BJ (cell line): ENCODE data around the gene ATL2. TPM values are rescaled to one million over a fixed set of nuclear protein-coding genes. Genes with fewer than 3 reads are reported as not detected.
"Not testable (repeated sequence)": the region's sequence is repeated elsewhere in the genome, so short reads cannot be mapped to it uniquely, and the experiment has no call there.

Experiments used
- CTCF ChIA-PET: fragments of 350-600 bp; formaldehyde crosslinking; extraction: SDS; loops from one replicate; lab custom pipeline; 2021; ENCODE audit warnings: antibody characterized with exemption, inconsistent platforms; lab: Yijun Ruan, JAX
- POLR2A ChIA-PET: fragments of 300-600 bp; sonication (Branson Sonifier 250); formaldehyde crosslinking; extraction: SDS; loops from one replicate; lab custom pipeline; 2021; ENCODE audit warnings: antibody characterized with exemption; lab: Charles Lee
- DNase-seq: peaks from one replicate; pipeline ENCODE4 v3.0.0-alpha.2; 2011; ENCODE audit warnings: low read depth
- H3K27me3 ChIP-seq: 2 replicates; pipeline ENCODE4 v1.6.0; 2011; ENCODE audit warnings: low read length; ENCODE audit not compliant: control insufficient read depth, insufficient read depth
- H3K36me3 ChIP-seq: 2 replicates; pipeline ENCODE4 v1.5.1; 2011; ENCODE audit warnings: low read length; ENCODE audit not compliant: control insufficient read depth, insufficient read depth
- H3K4me3 ChIP-seq: 2 replicates; pipeline ENCODE4 v1.5.1; 2011; ENCODE audit warnings: low read depth, mild to moderate bottlenecking, control low read depth, low read length
- polyA plus RNA-seq: library from polyadenylated mRNA; depleted of rRNA; stranded (reverse); fragments of >200 nt; gene quantifications from 2 replicates; pipeline ENCODE4 v1.2.3, GENCODE V29; 2011
- TF ChIP-seq, protein P1 (sequence below): IDR thresholded peaks from 2 replicates; pipeline ENCODE4 v1.5.1; 2011; ENCODE audit warnings: low read depth, mild to moderate bottlenecking, control low read depth, inconsistent platforms, low read length, moderate library complexity; ENCODE audit not compliant: insufficient read depth

The ATL2 gene
- polyA plus RNA-seq, 1 experiment: 9.3 TPM

DNA sequence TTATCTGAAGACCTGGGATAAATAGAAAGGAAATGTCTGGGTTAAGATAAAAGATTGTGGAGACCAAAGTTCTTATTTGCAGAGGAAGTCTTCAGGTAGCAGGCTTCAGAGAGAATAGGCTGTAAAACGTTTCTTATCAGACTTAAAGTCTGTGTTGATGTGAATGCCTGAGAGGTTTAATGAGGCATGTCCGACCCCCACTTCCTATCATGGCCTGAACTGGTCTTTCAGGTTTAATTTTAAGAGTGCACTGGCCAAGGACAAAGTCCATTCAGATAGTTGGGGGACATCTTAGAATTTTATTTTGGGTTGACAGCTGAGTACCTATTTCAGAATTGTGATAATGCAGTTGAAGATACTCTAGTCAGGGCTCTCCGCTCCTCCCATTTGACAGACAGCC is 92.1 kb downstream of the ATL2 start:
- DNase-seq: no peak
- H3K4me3 ChIP-seq: no peak overlapping the region
- POLR2A ChIA-PET: no interaction called here
- peaks cover 10% of the 10 kb centered on the region for H3K27me3 ChIP-seq
- H3K36me3 ChIP-seq: no peaks in the 10 kb centered on the region
- CTCF ChIA-PET: interaction anchor here (1.6 kb wide), 1 partner anchor 30 kb away, joined by 3 read pairs; no protein-coding TSS in a partner anchor
- TF ChIP-seq, protein P1, sequence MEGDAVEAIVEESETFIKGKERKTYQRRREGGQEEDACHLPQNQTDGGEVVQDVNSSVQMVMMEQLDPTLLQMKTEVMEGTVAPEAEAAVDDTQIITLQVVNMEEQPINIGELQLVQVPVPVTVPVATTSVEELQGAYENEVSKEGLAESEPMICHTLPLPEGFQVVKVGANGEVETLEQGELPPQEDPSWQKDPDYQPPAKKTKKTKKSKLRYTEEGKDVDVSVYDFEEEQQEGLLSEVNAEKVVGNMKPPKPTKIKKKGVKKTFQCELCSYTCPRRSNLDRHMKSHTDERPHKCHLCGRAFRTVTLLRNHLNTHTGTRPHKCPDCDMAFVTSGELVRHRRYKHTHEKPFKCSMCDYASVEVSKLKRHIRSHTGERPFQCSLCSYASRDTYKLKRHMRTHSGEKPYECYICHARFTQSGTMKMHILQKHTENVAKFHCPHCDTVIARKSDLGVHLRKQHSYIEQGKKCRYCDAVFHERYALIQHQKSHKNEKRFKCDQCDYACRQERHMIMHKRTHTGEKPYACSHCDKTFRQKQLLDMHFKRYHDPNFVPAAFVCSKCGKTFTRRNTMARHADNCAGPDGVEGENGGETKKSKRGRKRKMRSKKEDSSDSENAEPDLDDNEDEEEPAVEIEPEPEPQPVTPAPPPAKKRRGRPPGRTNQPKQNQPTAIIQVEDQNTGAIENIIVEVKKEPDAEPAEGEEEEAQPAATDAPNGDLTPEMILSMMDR: no peak

DNA sequence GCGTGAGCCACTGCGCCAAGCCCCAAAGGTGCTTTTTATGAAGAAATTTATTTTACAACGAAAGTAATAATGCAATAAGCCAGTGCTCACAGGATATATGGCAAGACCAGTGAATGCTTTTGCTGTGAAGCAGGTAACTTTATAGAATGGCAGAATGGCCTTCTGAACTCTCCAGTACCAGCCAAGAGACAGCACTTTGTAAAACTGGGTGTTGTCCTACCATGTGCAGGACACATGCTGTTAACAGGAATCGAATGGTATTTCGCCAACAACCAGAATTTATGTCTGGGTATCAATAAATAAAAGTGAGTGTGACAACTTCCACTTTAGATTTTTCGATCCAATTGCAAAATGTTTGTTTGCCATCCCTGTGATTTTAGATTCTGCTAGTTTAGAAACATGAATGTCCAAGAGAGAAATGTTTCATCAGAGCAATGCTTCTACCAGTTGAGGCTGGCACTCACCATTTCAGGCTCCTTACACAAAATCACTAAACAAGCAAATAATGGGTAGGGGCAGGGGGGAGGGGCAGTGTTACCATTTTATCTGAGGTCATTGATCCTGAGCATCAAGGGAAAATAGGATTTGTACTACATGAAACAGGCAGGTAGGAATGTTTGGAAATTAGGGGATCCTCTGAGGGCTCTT is 95.9 kb downstream of the ATL2 start:
- Histone ChIP-seq H3K4me3 (no peak overlapping the region), H3K36me3 (no peaks in the 10 kb centered on the region), H3K27me3 (peaks cover 3% of the 10 kb centered on the region)
- TF ChIP-seq, protein P1: no peak
- CTCF ChIA-PET: no interaction called here
- POLR2A ChIA-PET: no interaction called here
- no peak for DNase-seq

DNA sequence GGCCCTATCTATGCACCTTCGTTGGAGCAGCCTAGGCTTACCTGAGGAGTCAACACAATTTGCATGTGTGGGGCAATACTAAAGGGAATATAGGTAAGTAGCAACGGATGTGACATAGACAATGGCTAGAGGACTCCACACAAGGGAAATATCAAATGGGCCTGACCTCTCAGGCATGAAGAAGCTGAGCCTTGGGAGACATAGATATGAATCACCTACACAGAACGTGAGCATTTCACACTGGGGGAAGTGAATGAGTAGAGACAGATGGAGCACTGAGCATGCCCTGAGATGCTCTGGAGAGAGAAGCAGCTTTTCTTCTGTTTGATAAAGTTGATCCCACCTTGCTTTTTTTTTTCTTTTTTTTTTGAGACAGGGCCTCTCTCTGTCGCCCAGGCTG is 97.9 kb downstream of the ATL2 start:
- TF ChIP-seq, protein P1: no peak
- CTCF ChIA-PET: no interaction called here
- POLR2A ChIA-PET: no interaction called here
- H3K27me3 ChIP-seq: peaks cover 3% of the 10 kb centered on the region; the same call in 1 of the 2 replicates
- H3K36me3 ChIP-seq: no peaks in the 10 kb centered on the region
- no peak for DNase-seq
- H3K4me3 ChIP-seq: no peak overlapping the region

- H3K27me3 ChIP-seq, POLR2A ChIA-PET: not testable (repeated sequence)
- CTCF ChIA-PET: interaction anchor here (1.5 kb wide), 1 partner anchor 17 kb away, joined by 3 read pairs; no protein-coding TSS in a partner anchor
These were observed 99.0 kb downstream of the ATL2 start for GRCh38 chr2:38278117-38278438.

DNA sequence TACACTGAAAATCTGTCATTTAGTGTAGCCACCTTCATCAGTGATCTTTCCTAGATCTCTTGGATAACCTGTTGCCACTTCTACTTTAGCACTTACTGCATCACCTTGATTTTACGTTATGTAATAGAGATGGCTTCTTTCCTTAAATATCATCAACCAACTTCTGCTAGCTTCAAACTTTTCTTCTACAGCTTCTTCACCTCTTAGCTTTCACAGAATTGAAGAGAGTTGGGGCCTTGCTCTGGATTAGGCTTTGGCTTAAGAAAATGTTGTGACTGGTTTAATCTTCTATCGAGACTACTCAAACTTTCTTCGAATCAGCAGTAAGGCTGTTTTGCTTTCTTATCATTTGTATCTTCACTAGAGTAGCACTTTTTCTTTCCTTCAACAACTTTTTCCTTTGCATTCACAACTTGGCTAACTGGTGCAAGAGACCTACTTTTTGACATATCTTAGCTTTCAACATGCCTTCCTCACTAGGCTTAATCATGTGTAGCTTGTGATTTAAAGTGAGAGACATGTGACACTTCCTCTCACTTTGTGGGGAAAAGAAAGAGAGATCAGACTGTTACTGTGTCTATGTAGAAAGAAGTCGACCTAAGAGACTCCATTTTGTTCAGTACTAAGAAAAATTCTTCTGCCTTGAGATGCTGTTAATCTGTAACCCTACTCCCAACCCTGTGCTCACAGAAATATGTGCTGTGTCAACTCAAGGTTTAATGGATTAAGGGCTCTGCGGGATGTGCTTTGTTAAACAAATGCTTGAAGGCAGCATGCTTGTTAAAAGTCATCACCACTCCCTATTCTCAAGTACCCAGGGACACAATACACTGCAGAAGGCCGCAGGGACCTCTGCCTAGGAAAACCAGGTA is 99.6 kb downstream of the ATL2 start:
- ChIA-PET POLR2A (no interaction called here), CTCF (interaction anchor here (1.2 to 1.5 kb wide), 2 partner anchors 16 to 296 kb away, joined by 3 to 9 read pairs; no protein-coding TSS in a partner anchor)
- DNase-seq: no peak
- Histone ChIP-seq H3K27me3 (no peaks in the 10 kb centered on the region; the same call in 1 of the 2 replicates), H3K4me3 (no peak overlapping the region), H3K36me3 (no peaks in the 10 kb centered on the region)
- TF ChIP-seq, protein P1: no peak

More at GRCh38 chr2:38278117-38278438, 99.0 kb downstream of the ATL2 start:
- DNase-seq, H3K36me3 ChIP-seq, H3K4me3 ChIP-seq: not testable (repeated sequence)
